ENCODE measurements around the gene YIPF4.
"Not testable (repeated sequence)": the region's sequence is repeated elsewhere in the genome, so short reads cannot be mapped to it uniquely, and the experiment has no call there.

The YIPF4 gene

GRCh38 chr2:32289165-32289999 is 11.7 kb downstream of the YIPF4 start:
- no peaks in the 10 kb centered on the region for H3K79me2 ChIP-seq (ENCODE audit: control insufficient read depth, insufficient read depth, low read length)
- H3K4me1 ChIP-seq (ENCODE audit: control insufficient read depth, low read depth, low read length): no peaks in the 10 kb centered on the region
- H3K9ac ChIP-seq (ENCODE audit: low read length): no peak overlapping the region
- no peaks in the 10 kb centered on the region for H3K27me3 ChIP-seq (ENCODE audit: insufficient read depth, low read length, poor library complexity)
- no peak overlapping the region for H2BK15ac ChIP-seq (replicated peaks; ENCODE audit: low read depth)
- H3K23ac ChIP-seq (ENCODE audit: low read length): no peak overlapping the region
- no peak for DNase-seq
- H3K18ac ChIP-seq (ENCODE audit: low read length): no peak overlapping the region
- H2BK120ac ChIP-seq (ENCODE audit: low read depth, low read length): no peak overlapping the region
- H3K79me1 ChIP-seq (ENCODE audit: low read length): no peaks in the 10 kb centered on the region
- H4K5ac ChIP-seq (ENCODE audit: low read length): no peak overlapping the region
- H3K36me3 ChIP-seq (ENCODE audit: control insufficient read depth, insufficient read depth, low read length): no peaks in the 10 kb centered on the region
- no peak overlapping the region for H3K4ac ChIP-seq (ENCODE audit: low read depth, low read length)
- no peak overlapping the region for H2AK5ac ChIP-seq (ENCODE audit: low read length)
- WGBS (ENCODE audit: extremely low coverage, insufficient coverage, low lambda C conversion rate): no CpG with 5 or more reads among the region's 4 CpGs
- H3K27ac ChIP-seq (ENCODE audit: low read depth, low read length): no peak overlapping the region
- no peak overlapping the region for H3K4me3 ChIP-seq (ENCODE audit: low read length)
- no peak overlapping the region for H4K8ac ChIP-seq (ENCODE audit: low read depth, low read length)
- H3K56ac ChIP-seq (ENCODE audit: low read length): no peak overlapping the region
- no peak overlapping the region for H3K4me2 ChIP-seq (ENCODE audit: low read length)
- H2BK5ac ChIP-seq (ENCODE audit: low read length): no peak overlapping the region

- H3K4me1 ChIP-seq (ENCODE audit: control insufficient read depth, low read depth, low read length): no peaks in the 10 kb centered on the region
- H3K27me3 ChIP-seq (ENCODE audit: insufficient read depth, low read length, poor library complexity): no peaks in the 10 kb centered on the region
- H3K23ac ChIP-seq (ENCODE audit: low read length): no peak overlapping the region
- H3K79me1 ChIP-seq (ENCODE audit: low read length): no peaks in the 10 kb centered on the region
- no peak for DNase-seq
- H3K9ac ChIP-seq (ENCODE audit: low read length): no peak overlapping the region
- no peaks in the 10 kb centered on the region for H3K36me3 ChIP-seq (ENCODE audit: control insufficient read depth, insufficient read depth, low read length)
- no peak overlapping the region for H4K8ac ChIP-seq (ENCODE audit: low read depth, low read length)
- H2AK5ac ChIP-seq (ENCODE audit: low read length): no peak overlapping the region
- no peak overlapping the region for H4K5ac ChIP-seq (ENCODE audit: low read length)
- no peaks in the 10 kb centered on the region for H3K79me2 ChIP-seq (ENCODE audit: control insufficient read depth, insufficient read depth, low read length)
- H2BK5ac ChIP-seq (ENCODE audit: low read length): no peak overlapping the region
- H2BK120ac ChIP-seq (ENCODE audit: low read depth, low read length): no peak overlapping the region
- H3K4ac ChIP-seq (ENCODE audit: low read depth, low read length): no peak overlapping the region
- no CpG with 5 or more reads among the region's 2 CpGs for WGBS (ENCODE audit: extremely low coverage, insufficient coverage, low lambda C conversion rate)
- no peak overlapping the region for H2BK15ac ChIP-seq (replicated peaks; ENCODE audit: low read depth)
- no peak overlapping the region for H3K56ac ChIP-seq (ENCODE audit: low read length)
- no peak overlapping the region for H3K4me2 ChIP-seq (ENCODE audit: low read length)
- no peak overlapping the region for H3K18ac ChIP-seq (ENCODE audit: low read length)
- no peak overlapping the region for H3K27ac ChIP-seq (ENCODE audit: low read depth, low read length)
- no peak overlapping the region for H3K4me3 ChIP-seq (ENCODE audit: low read length)
Measured at GRCh38 chr2:32290000-32290339, 12.3 kb downstream of the YIPF4 start.

- H3K23ac ChIP-seq (ENCODE audit: low read length): no peak overlapping the region
- H3K27me3 ChIP-seq (ENCODE audit: insufficient read depth, low read length, poor library complexity): no peaks in the 10 kb centered on the region
- no peak overlapping the region for H2BK15ac ChIP-seq (replicated peaks; ENCODE audit: low read depth)
- H3K36me3 ChIP-seq (ENCODE audit: control insufficient read depth, insufficient read depth, low read length): no peaks in the 10 kb centered on the region
- no peak overlapping the region for H3K4ac ChIP-seq (ENCODE audit: low read depth, low read length)
- H3K18ac ChIP-seq (ENCODE audit: low read length): no peak overlapping the region
- no peak overlapping the region for H2BK120ac ChIP-seq (ENCODE audit: low read depth, low read length)
- no peak overlapping the region for H2AK5ac ChIP-seq (ENCODE audit: low read length)
- DNase-seq: no peak
- H3K4me1 ChIP-seq (ENCODE audit: control insufficient read depth, low read depth, low read length): no peaks in the 10 kb centered on the region
- H3K79me1 ChIP-seq (ENCODE audit: low read length): no peaks in the 10 kb centered on the region
- H3K4me2 ChIP-seq (ENCODE audit: low read length): no peak overlapping the region
- H3K9ac ChIP-seq (ENCODE audit: low read length): no peak overlapping the region
- no peak overlapping the region for H4K5ac ChIP-seq (ENCODE audit: low read length)
- no peak overlapping the region for H4K8ac ChIP-seq (ENCODE audit: low read depth, low read length)
- no peak overlapping the region for H2BK5ac ChIP-seq (ENCODE audit: low read length)
- no peak overlapping the region for H3K4me3 ChIP-seq (ENCODE audit: low read length)
- WGBS (ENCODE audit: extremely low coverage, insufficient coverage, low lambda C conversion rate): no CpG with 5 or more reads among the region's 2 CpGs
- H3K56ac ChIP-seq (ENCODE audit: low read length): no peak overlapping the region
- H3K27ac ChIP-seq (ENCODE audit: low read depth, low read length): no peak overlapping the region
- H3K79me2 ChIP-seq (ENCODE audit: control insufficient read depth, insufficient read depth, low read length): no peaks in the 10 kb centered on the region
Measured at GRCh38 chr2:32291746-32292145, 14.0 kb downstream of the YIPF4 start.

- H4K8ac ChIP-seq (ENCODE audit: low read depth, low read length); H2BK5ac ChIP-seq (ENCODE audit: low read length); H3K9ac ChIP-seq (ENCODE audit: low read length); H2BK120ac ChIP-seq (ENCODE audit: low read depth, low read length); DNase-seq; H3K36me3 ChIP-seq (ENCODE audit: control insufficient read depth, insufficient read depth, low read length); H2AK5ac ChIP-seq (ENCODE audit: low read length); H3K4me1 ChIP-seq (ENCODE audit: control insufficient read depth, low read depth, low read length); H3K23ac ChIP-seq (ENCODE audit: low read length); H3K4ac ChIP-seq (ENCODE audit: low read depth, low read length); H3K79me1 ChIP-seq (ENCODE audit: low read length); H3K4me3 ChIP-seq (ENCODE audit: low read length); H4K5ac ChIP-seq (ENCODE audit: low read length); H2BK15ac ChIP-seq (replicated peaks; ENCODE audit: low read depth); H3K18ac ChIP-seq (ENCODE audit: low read length); H3K27ac ChIP-seq (ENCODE audit: low read depth, low read length); H3K79me2 ChIP-seq (ENCODE audit: control insufficient read depth, insufficient read depth, low read length); H3K56ac ChIP-seq (ENCODE audit: low read length); H3K4me2 ChIP-seq (ENCODE audit: low read length); H3K27me3 ChIP-seq (ENCODE audit: insufficient read depth, low read length, poor library complexity): not testable (repeated sequence)
- whole genome bisulfite sequencing (ENCODE audit: extremely low coverage, insufficient coverage, low lambda C conversion rate): no CpG with 5 or more reads among the region's 26 CpGs
Measured at GRCh38 chr2:32293493-32293892, 15.8 kb downstream of the YIPF4 start.

GRCh38 chr2:32293966-32294562 is 16.4 kb downstream of the YIPF4 start:
- no CpG with 5 or more reads among the region's 43 CpGs for WGBS (ENCODE audit: extremely low coverage, insufficient coverage, low lambda C conversion rate)

More at GRCh38 chr2:32293966-32294562, 16.4 kb downstream of the YIPF4 start:
- not testable (repeated sequence) for H3K4me3 ChIP-seq (ENCODE audit: low read length); H3K36me3 ChIP-seq (ENCODE audit: control insufficient read depth, insufficient read depth, low read length); H3K56ac ChIP-seq (ENCODE audit: low read length); H3K23ac ChIP-seq (ENCODE audit: low read length); H3K27me3 ChIP-seq (ENCODE audit: insufficient read depth, low read length, poor library complexity); H4K8ac ChIP-seq (ENCODE audit: low read depth, low read length); H3K79me2 ChIP-seq (ENCODE audit: control insufficient read depth, insufficient read depth, low read length); H2BK15ac ChIP-seq (replicated peaks; ENCODE audit: low read depth); H4K5ac ChIP-seq (ENCODE audit: low read length); H3K79me1 ChIP-seq (ENCODE audit: low read length); H3K18ac ChIP-seq (ENCODE audit: low read length); DNase-seq; H2BK120ac ChIP-seq (ENCODE audit: low read depth, low read length); H3K27ac ChIP-seq (ENCODE audit: low read depth, low read length); H3K4me1 ChIP-seq (ENCODE audit: control insufficient read depth, low read depth, low read length); H3K9ac ChIP-seq (ENCODE audit: low read length); H3K4ac ChIP-seq (ENCODE audit: low read depth, low read length); H3K4me2 ChIP-seq (ENCODE audit: low read length); H2AK5ac ChIP-seq (ENCODE audit: low read length); H2BK5ac ChIP-seq (ENCODE audit: low read length)
